Nephron (organoid): ENCODE data around the gene PRKAR1B.

Experiments
- H3K27ac Mint-ChIP-seq, 3 experiments: 2 replicates each; pipeline ENCODE4 v1.8.0; 2020; ENCODE audit warnings: mixed read lengths in 3 of 3, mild to moderate bottlenecking in 2 of 3, moderate library complexity in 1 of 3
- H3K27me3 Mint-ChIP-seq: 2 replicates; pipeline ENCODE4 v1.8.0; 2021; ENCODE audit warnings: low read depth, mild to moderate bottlenecking, moderate library complexity, mixed read lengths
- H3K36me3 Mint-ChIP-seq: 2 replicates; pipeline ENCODE4 v1.8.0; 2020; ENCODE audit warnings: low read depth, mixed read lengths
- H3K4me1 Mint-ChIP-seq: 2 replicates; pipeline ENCODE4 v1.8.0; 2020; ENCODE audit warnings: mixed read lengths
- H3K4me3 Mint-ChIP-seq, 3 experiments: 2 replicates each; pipeline ENCODE4 v1.8.0; 2020; ENCODE audit warnings: mild to moderate bottlenecking in 3 of 3, mixed read lengths in 3 of 3, moderate library complexity in 2 of 3
- H3K9me3 Mint-ChIP-seq: 2 replicates; pipeline ENCODE4 v1.8.0; 2020; ENCODE audit warnings: mixed read lengths
- TF ChIP-seq, protein P1 (sequence below), 3 experiments: fragments of 200-600 bp; sonication (generic); IDR thresholded peaks; one replicate each; pipeline ENCODE4 v1.5.0; 2021; ENCODE audit warnings: antibody characterized with exemption in 3 of 3; ENCODE audit not compliant: unreplicated experiment in 3 of 3

Gene PRKAR1B

DNA sequence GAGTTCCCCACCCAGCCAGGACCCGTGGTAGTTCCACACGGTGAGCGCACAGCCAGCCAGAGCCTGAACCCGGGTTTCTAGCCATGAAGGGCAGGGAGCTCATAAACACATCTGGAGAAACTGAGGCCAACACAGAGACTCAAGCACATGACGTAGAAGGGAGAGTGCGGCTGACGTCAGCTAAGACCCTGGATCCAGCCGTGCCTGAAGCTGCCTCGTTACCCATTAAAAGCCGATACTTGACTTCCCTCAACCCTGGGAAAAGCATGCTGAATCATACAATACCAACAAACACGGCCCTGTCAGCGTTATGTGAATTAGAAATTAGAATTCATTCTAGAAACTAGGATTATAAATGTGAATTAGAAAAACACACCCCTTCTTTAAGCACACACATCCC, 142.3 kb downstream of the PRKAR1B start:
- Mint-ChIP-seq H3K9me3 (peaks cover 12% of the 10 kb centered on the region), H3K4me3 (no peak overlapping the region)
- TF ChIP-seq, protein P1, sequence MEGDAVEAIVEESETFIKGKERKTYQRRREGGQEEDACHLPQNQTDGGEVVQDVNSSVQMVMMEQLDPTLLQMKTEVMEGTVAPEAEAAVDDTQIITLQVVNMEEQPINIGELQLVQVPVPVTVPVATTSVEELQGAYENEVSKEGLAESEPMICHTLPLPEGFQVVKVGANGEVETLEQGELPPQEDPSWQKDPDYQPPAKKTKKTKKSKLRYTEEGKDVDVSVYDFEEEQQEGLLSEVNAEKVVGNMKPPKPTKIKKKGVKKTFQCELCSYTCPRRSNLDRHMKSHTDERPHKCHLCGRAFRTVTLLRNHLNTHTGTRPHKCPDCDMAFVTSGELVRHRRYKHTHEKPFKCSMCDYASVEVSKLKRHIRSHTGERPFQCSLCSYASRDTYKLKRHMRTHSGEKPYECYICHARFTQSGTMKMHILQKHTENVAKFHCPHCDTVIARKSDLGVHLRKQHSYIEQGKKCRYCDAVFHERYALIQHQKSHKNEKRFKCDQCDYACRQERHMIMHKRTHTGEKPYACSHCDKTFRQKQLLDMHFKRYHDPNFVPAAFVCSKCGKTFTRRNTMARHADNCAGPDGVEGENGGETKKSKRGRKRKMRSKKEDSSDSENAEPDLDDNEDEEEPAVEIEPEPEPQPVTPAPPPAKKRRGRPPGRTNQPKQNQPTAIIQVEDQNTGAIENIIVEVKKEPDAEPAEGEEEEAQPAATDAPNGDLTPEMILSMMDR (IDR thresholded peaks at IDR 0.05; ENCODE audit: unreplicated experiment in 3 of 3), result no peak

DNA sequence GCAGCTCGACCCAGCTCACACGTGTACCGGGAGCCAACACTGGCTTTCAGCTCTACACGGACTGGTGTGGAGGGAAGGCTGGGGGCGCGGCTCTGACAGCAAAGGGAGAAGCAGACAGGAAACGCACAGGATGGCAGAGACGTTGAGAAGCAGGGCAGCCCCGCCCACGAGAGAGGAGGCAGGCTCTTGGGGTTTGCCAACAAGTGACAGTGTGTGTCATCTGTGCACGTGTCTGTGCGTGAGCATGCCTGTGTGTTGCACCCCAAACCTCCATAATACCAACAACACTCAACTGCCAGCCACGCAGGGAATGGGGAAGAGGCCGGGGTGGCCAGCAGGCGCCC, 143.0 kb downstream of the PRKAR1B start:
- H3K9me3 Mint-ChIP-seq, result peaks cover 12% of the 10 kb centered on the region
- H3K4me1 Mint-ChIP-seq, result peaks cover 17% of the 10 kb centered on the region
- H3K36me3 Mint-ChIP-seq, result peaks cover 50% of the 10 kb centered on the region
- peaks cover 3% of the 10 kb centered on the region for H3K27me3 Mint-ChIP-seq
- H3K4me3 Mint-ChIP-seq, result no peak overlapping the region
- TF ChIP-seq, protein P1 (IDR thresholded peaks at IDR 0.05; ENCODE audit: unreplicated experiment in 3 of 3), result no peak
- H3K27ac Mint-ChIP-seq, result no peak overlapping the region

More for the DNA sequence above, 142.3 kb downstream of the PRKAR1B start:
- peaks cover 3% of the 10 kb centered on the region for H3K27me3 Mint-ChIP-seq
- H3K36me3 Mint-ChIP-seq, result peaks cover 57% of the 10 kb centered on the region
- no peak overlapping the region for H3K27ac Mint-ChIP-seq
- peaks cover 15% of the 10 kb centered on the region for H3K4me1 Mint-ChIP-seq

DNA sequence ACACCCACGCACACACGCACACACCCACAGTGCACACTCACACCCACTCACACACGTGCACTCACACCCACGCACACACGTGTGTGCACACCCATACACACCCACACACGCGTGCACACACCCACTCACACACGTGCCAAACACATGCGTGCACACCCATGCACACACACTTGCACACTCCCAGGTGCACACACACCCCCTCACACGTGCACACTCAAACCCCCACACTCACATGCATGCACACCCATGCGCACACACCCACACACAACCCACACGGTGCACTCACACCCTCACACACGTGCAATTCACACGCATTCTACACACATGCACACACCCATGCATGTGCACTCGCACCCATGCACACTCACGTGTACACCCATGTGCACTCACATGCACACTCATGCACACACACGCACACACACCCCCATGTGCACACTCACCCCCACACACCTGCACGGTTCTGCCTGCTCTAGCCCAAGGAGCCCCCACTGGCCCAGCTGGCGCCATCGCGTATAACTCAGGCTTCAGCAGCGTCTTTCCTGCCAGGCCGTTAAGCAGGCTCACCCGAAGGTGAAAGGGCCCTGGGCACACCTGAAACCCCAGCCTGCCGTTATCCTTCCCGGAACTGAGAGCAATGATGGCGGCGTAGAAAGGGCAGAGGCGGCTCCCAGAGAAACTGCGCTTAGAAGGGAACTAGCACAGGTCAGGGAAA, 143.5 kb downstream of the PRKAR1B start:
- H3K36me3 Mint-ChIP-seq, result peaks cover 44% of the 10 kb centered on the region
- H3K27ac Mint-ChIP-seq, result no peak overlapping the region
- peaks cover 3% of the 10 kb centered on the region for H3K27me3 Mint-ChIP-seq
- H3K4me3 Mint-ChIP-seq, result no peak overlapping the region
- H3K4me1 Mint-ChIP-seq, result peaks cover 21% of the 10 kb centered on the region
- H3K9me3 Mint-ChIP-seq, result peaks cover 8% of the 10 kb centered on the region
- TF ChIP-seq, protein P1 (IDR thresholded peaks at IDR 0.05; ENCODE audit: unreplicated experiment in 3 of 3), result no peak

DNA sequence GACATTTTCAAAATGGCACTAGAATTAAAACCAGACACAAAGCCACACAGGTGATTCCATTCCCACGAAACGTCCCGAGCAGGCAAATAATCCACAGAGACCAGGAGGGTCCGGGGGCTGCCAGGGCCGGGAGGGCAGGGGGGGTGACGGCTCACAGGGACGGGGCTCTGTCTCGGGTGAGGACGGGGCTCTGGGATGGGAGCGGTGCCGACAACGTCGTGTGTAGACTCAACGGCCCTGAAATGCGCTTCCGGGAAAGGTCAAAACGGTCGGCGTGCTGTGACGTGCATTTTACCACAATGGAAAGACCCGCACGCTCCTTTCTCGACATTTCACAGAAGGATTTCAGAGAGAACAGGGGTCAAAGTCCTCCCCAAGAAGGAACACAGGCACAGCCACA, 144.2 kb downstream of the PRKAR1B start:
- H3K27me3 Mint-ChIP-seq, result peaks cover 3% of the 10 kb centered on the region
- no peak overlapping the region for H3K4me3 Mint-ChIP-seq
- TF ChIP-seq, protein P1 (IDR thresholded peaks at IDR 0.05; ENCODE audit: unreplicated experiment in 3 of 3), result no peak
- H3K27ac Mint-ChIP-seq, result no peak overlapping the region
- H3K4me1 Mint-ChIP-seq, result peaks cover 21% of the 10 kb centered on the region
- H3K36me3 Mint-ChIP-seq, result peaks cover 39% of the 10 kb centered on the region
- peaks cover 3% of the 10 kb centered on the region for H3K9me3 Mint-ChIP-seq

DNA sequence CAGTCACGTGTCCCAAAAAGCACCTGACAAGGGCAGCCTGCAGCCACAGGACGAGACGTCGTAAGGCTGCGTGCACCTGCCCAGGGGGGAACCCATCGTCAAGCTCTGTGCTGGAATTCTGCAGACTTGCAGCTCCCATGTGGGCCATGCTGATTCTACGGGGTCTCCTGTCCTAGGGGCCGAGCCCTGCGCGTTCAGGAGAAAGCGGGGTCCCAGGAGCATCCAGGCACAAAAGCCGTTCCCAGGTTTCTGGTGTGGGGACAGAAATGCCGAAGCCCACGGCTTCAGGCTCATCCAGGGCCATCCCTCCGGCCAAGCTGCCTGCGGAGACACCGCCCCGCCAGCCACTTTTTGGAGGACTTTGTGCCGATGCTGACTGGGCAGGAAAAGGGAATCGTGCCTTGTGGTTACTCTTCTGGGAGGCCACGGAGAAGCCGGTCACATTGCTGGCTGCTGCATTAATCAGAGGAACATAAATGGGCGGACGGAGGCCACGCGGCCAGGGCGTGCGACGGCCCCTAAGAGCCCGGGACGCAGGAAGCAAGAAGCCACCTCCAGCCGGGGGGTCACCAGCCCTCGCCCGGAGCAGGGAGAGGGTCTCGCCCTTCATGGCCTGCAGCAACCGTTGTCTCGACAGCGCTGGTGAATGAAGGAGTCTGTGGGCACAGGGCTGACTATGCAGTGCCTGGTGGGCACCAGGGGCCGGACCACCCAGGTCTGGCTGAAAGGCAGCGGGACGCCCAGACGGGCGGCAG, 144.8 kb downstream of the PRKAR1B start:
- Mint-ChIP-seq H3K36me3 (peaks cover 33% of the 10 kb centered on the region), H3K27ac (no peak overlapping the region), H3K9me3 (no peaks in the 10 kb centered on the region), H3K4me3 (no peak overlapping the region), H3K27me3 (peaks cover 3% of the 10 kb centered on the region), H3K4me1 (peaks cover 16% of the 10 kb centered on the region)
- TF ChIP-seq, protein P1 (IDR thresholded peaks at IDR 0.05; ENCODE audit: unreplicated experiment in 3 of 3), result no peak
